ENCODE results near the gene MAPK9.

MAPK9 gene

GRCh38 chr5:180197016-180197702, 94.7 kb downstream of the MAPK9 start:
- Mint-ChIP-seq H3K9me3 (no peaks in the 10 kb centered on the region), H3K36me3 (no peaks in the 10 kb centered on the region)

GRCh38 chr5:180194410-180195345, 97.2 kb downstream of the MAPK9 start:
- no peaks in the 10 kb centered on the region for H3K9me3 Mint-ChIP-seq
- DNase-seq (ENCODE audit: low spot score in 2 of 2) (no peak), ATAC-seq (peak; percentile 21)
- H3K27ac Mint-ChIP-seq: no peak overlapping the region
- no peak overlapping the region for H3K4me3 Mint-ChIP-seq
- H3K4me1 Mint-ChIP-seq: no peaks in the 10 kb centered on the region
- no peaks in the 10 kb centered on the region for H3K36me3 Mint-ChIP-seq

More at GRCh38 chr5:180197016-180197702, 94.7 kb downstream of the MAPK9 start:
- no peak overlapping the region for H3K27ac Mint-ChIP-seq
- no peak for DNase-seq (ENCODE audit: low spot score in 2 of 2)
- ATAC-seq: no peak
- no peaks in the 10 kb centered on the region for H3K4me1 Mint-ChIP-seq
- no peak overlapping the region for H3K4me3 Mint-ChIP-seq

GRCh38 chr5:180193749-180194375, 98.0 kb downstream of the MAPK9 start:
- H3K4me3 Mint-ChIP-seq: no peak overlapping the region
- H3K9me3 Mint-ChIP-seq: no peaks in the 10 kb centered on the region
- no peak for ATAC-seq

GRCh38 chr5:180191716-180192115, 100.2 kb downstream of the MAPK9 start:
- H3K4me1 Mint-ChIP-seq: no peaks in the 10 kb centered on the region
- no peak for DNase-seq (ENCODE audit: low spot score in 2 of 2)
- no peak for ATAC-seq
- H3K4me3 Mint-ChIP-seq: no peak overlapping the region
- no peaks in the 10 kb centered on the region for H3K9me3 Mint-ChIP-seq
- H3K27ac Mint-ChIP-seq: no peak overlapping the region
- H3K36me3 Mint-ChIP-seq: no peaks in the 10 kb centered on the region

More at GRCh38 chr5:180193749-180194375, 98.0 kb downstream of the MAPK9 start:
- Mint-ChIP-seq H3K4me1 (no peaks in the 10 kb centered on the region), H3K36me3 (no peaks in the 10 kb centered on the region), H3K27ac (no peak overlapping the region)
- no peak for DNase-seq (ENCODE audit: low spot score in 2 of 2)

- ATAC-seq (no peak), DNase-seq (ENCODE audit: low spot score in 2 of 2) (no peak)
- no peaks in the 10 kb centered on the region for H3K9me3 Mint-ChIP-seq
- no peak overlapping the region for H3K27ac Mint-ChIP-seq
- no peaks in the 10 kb centered on the region for H3K36me3 Mint-ChIP-seq
- H3K4me1 Mint-ChIP-seq: no peaks in the 10 kb centered on the region
- no peak overlapping the region for H3K4me3 Mint-ChIP-seq
Measured at GRCh38 chr5:180187767-180188166, 104.1 kb downstream of the MAPK9 start.

All from stimulated activated effector memory CD8-positive, alpha-beta T cell treated with anti-CD3 and anti-CD28 coated beads, Interleukin-12 subunit alpha, Interleukin-12 subunit beta, amount 100 ng/mL, for 72 hours (primary cell).